ENCODE results near the gene APBB1. TPM values are rescaled to one million over a fixed set of nuclear protein-coding genes. Genes with fewer than 3 reads are reported as not detected.

Gene APBB1
- total RNA-seq, 1 experiment from 2014 or later, result 24.7 TPM

DNA sequence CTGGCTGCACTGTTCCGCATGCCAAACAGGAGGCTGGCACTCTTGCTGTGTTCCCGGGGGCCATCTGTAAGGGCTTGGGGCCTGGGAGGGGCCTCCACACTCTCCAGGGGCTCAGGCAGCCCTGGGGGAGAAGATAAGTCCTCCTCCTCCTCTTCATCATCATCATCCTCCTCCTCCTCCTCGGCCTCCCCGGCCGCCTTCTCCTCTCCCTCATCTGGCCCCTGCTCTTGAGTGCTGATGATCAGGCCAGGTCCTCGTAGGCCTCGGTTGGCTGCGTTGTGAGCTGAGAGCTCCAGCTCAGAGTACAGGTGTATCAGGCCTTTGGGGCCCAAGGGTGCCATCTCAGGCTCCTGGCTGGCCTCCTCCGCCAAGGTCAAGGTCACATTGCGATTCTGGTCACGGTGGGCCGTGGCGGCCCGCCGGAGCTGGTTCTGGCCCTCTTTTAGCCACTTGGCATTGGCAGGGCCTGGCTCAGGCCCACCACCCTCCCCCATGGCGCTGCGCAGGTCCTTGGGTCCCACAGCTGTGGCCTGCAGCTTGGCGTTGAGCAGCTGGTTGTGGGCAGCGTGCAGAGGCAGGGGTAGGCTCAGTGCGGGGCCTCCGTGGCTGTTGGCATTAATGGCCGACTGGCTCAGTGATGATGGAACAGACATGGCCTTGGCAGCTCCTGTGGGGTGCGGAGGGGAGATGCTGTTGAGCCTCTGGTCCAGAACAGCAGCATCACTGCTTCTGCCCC lies 8.0 kb downstream of the APBB1 start:
- ATAC-seq (no peak), DNase-seq (no peak)
- H3K79me2 ChIP-seq (ENCODE audit: low read length), result no peaks in the 10 kb centered on the region
- H3K4me1 ChIP-seq (ENCODE audit: insufficient read depth, low read length), result no peaks in the 10 kb centered on the region
- H4K20me1 ChIP-seq (ENCODE audit: low read length), result no peaks in the 10 kb centered on the region
- intact Hi-C loops (cut with micrococcal nuclease), result no loop called here
- no TSS peak for BruUV-seq (replicated peaks)
- H3K4me2 ChIP-seq (ENCODE audit: low read length), result no peak overlapping the region
- CTCF ChIA-PET, result no interaction called here
- H2AFZ ChIP-seq (ENCODE audit: low read length), result no peak overlapping the region
- TF ChIP-seq EZH2phosphoT487 (IDR thresholded peaks at IDR 0.05; ENCODE audit: borderline replicate concordance, low read length) (no peak), CTCF (conservative IDR thresholded peaks at IDR 0.05; ENCODE audit: low read depth, low read length) (no peak), EZH2 (IDR thresholded peaks at IDR 0.05; ENCODE audit: low read length, unreplicated experiment) (no peak)
- H3K9me2 ChIP-seq (replicated peaks; ENCODE audit: low read length), result no peaks in the 10 kb centered on the region
- H3K36me3 ChIP-seq (ENCODE audit: low read depth, low read length), result no peaks in the 10 kb centered on the region
- no peaks in the 10 kb centered on the region for H3K9me3 ChIP-seq (ENCODE audit: low read length)
- H3K27ac ChIP-seq (ENCODE audit: low read length), result no peak overlapping the region
- POLR2A ChIA-PET (ENCODE audit: unreplicated experiment), result no interaction called here
- no peaks in the 10 kb centered on the region for H3K27me3 ChIP-seq (ENCODE audit: low read length)
- H3K9ac ChIP-seq (ENCODE audit: low read length), result no peak overlapping the region
- H3K4me3 ChIP-seq (ENCODE audit: low read length), result no peak overlapping the region
- no peaks in the 10 kb centered on the region for H3F3A ChIP-seq (ENCODE audit: low read length, unreplicated experiment)

GRCh38 chr11:6406370-6406769 lies 12.5 kb downstream of the APBB1 start:
- H3K4me3 ChIP-seq (ENCODE audit: low read length), result no peak overlapping the region
- intact Hi-C loops (cut with micrococcal nuclease), result no loop called here
- no peaks in the 10 kb centered on the region for H3K9me3 ChIP-seq (ENCODE audit: low read length)
- no peaks in the 10 kb centered on the region for H3K27me3 ChIP-seq (ENCODE audit: low read length)
- POLR2A ChIA-PET (ENCODE audit: unreplicated experiment), result no interaction called here
- no peak for ATAC-seq
- H3K9ac ChIP-seq (ENCODE audit: low read length), result no peak overlapping the region
- CTCF ChIA-PET, result no interaction called here
- no peak for DNase-seq
- no peak overlapping the region for H2AFZ ChIP-seq (ENCODE audit: low read length)
- H3K79me2 ChIP-seq (ENCODE audit: low read length), result no peaks in the 10 kb centered on the region
- no peaks in the 10 kb centered on the region for H3K9me2 ChIP-seq (replicated peaks; ENCODE audit: low read length)
- H3K27ac ChIP-seq (ENCODE audit: low read length), result no peak overlapping the region
- H3K4me2 ChIP-seq (ENCODE audit: low read length), result no peak overlapping the region
- no TSS peak for BruUV-seq (replicated peaks)
- no peaks in the 10 kb centered on the region for H4K20me1 ChIP-seq (ENCODE audit: low read length)
- H3F3A ChIP-seq (ENCODE audit: low read length, unreplicated experiment), result no peaks in the 10 kb centered on the region
- TF ChIP-seq EZH2 (IDR thresholded peaks at IDR 0.05; ENCODE audit: low read length, unreplicated experiment) (no peak), CTCF (conservative IDR thresholded peaks at IDR 0.05; ENCODE audit: low read depth, low read length) (no peak), EZH2phosphoT487 (IDR thresholded peaks at IDR 0.05; ENCODE audit: borderline replicate concordance, low read length) (no peak)
- no peaks in the 10 kb centered on the region for H3K4me1 ChIP-seq (ENCODE audit: insufficient read depth, low read length)
- H3K36me3 ChIP-seq (ENCODE audit: low read depth, low read length), result no peaks in the 10 kb centered on the region

GRCh38 chr11:6405846-6406245 lies 13.0 kb downstream of the APBB1 start:
- no peak overlapping the region for H3K9ac ChIP-seq (ENCODE audit: low read length)
- H3K27ac ChIP-seq (ENCODE audit: low read length), result no peak overlapping the region
- ChIA-PET CTCF (no interaction called here), POLR2A (ENCODE audit: unreplicated experiment) (no interaction called here)
- H3K9me3 ChIP-seq (ENCODE audit: low read length), result no peaks in the 10 kb centered on the region
- no peak overlapping the region for H3K4me3 ChIP-seq (ENCODE audit: low read length)
- no peaks in the 10 kb centered on the region for H3K36me3 ChIP-seq (ENCODE audit: low read depth, low read length)
- BruUV-seq (replicated peaks), result no TSS peak
- DNase-seq (no peak), ATAC-seq (no peak)
- no peak overlapping the region for H2AFZ ChIP-seq (ENCODE audit: low read length)
- H3F3A ChIP-seq (ENCODE audit: low read length, unreplicated experiment), result no peaks in the 10 kb centered on the region
- intact Hi-C loops (cut with micrococcal nuclease), result no loop called here
- no peaks in the 10 kb centered on the region for H4K20me1 ChIP-seq (ENCODE audit: low read length)
- no peaks in the 10 kb centered on the region for H3K4me1 ChIP-seq (ENCODE audit: insufficient read depth, low read length)
- TF ChIP-seq EZH2 (IDR thresholded peaks at IDR 0.05; ENCODE audit: low read length, unreplicated experiment) (no peak), EZH2phosphoT487 (IDR thresholded peaks at IDR 0.05; ENCODE audit: borderline replicate concordance, low read length) (no peak), CTCF (conservative IDR thresholded peaks at IDR 0.05; ENCODE audit: low read depth, low read length) (no peak)
- no peak overlapping the region for H3K4me2 ChIP-seq (ENCODE audit: low read length)
- H3K9me2 ChIP-seq (replicated peaks; ENCODE audit: low read length), result no peaks in the 10 kb centered on the region
- H3K79me2 ChIP-seq (ENCODE audit: low read length), result no peaks in the 10 kb centered on the region
- no peaks in the 10 kb centered on the region for H3K27me3 ChIP-seq (ENCODE audit: low read length)
